Measurements from ENCODE around the gene ZNF780A.
"Not testable (repeated sequence)": the region's sequence is repeated elsewhere in the genome, so short reads cannot be mapped to it uniquely, and the experiment has no call there.

Gene ZNF780A

DNA sequence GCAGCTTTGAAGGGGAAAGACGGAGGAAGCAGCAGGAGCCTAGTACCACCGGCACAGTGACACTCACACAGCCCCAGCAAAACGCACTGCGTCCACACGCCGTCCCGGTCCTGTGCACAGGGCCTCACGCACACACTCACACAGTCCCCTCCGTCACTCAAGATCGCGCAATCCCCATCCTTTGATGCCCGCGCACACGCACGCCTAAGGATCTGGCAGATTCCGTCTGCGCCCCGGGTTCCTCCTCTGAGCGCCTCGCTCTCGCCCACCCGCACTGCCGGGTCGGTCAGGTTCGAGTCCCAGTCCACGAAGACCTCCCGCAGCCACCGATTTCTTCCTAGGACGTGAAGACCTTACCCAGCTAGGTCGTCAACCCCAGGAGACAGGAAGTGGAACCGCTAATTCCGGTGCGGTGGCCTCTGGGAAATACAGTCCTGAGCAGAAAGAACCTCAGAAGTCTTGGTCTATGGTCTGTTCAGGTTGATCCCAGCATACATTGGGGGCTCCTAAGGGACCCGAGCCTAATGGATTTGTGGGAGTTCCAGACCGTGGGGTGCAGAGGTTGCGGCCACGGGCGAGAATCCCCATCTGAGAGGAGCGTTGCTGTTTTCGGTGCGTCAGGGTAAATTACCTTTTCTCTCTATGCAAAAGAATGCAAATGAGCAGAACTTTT lies 34.8 kb downstream of the ZNF780A start, which contains the start of gene ZNF780B:
ZNF780B (minus strand) TSS at position 400 of the 673 bp plus-strand sequence. CDS start 5,899 bp downstream, outside the sequence.
- peak; percentile 50; the same call in 1 of the 2 replicates for TF ChIP-seq TAF1 (IDR thresholded peaks at IDR 0.05; ENCODE audit: low read depth, low read length)
- peak; percentile 82 for TF ChIP-seq POLR2AphosphoS5 (IDR thresholded peaks at IDR 0.05; ENCODE audit: low read depth, low read length)
- TF ChIP-seq PAX5 (IDR thresholded peaks at IDR 0.05; ENCODE audit: insufficient read depth, low read length, severe bottlenecking): peak; percentile 4
- peak; percentile 72 for TF ChIP-seq POLR2A (IDR thresholded peaks at IDR 0.05; ENCODE audit: low read depth, low read length)
- TF ChIP-seq POU2F2 (IDR thresholded peaks at IDR 0.05; ENCODE audit: low read depth, low read length): peak; percentile 90; the same call in 1 of the 2 replicates
- peak; percentile 73 for TF ChIP-seq SPI1 (IDR thresholded peaks at IDR 0.05; ENCODE audit: low read depth, low read length)
- peak; percentile 46 for DNase-seq (ENCODE audit: insufficient read length, low spot score)
- FAIRE-seq: peak; percentile 94

GRCh38 chr19:40055049-40055448 lies 35.7 kb downstream of the ZNF780A start:
- no peak for TF ChIP-seq POLR2AphosphoS5 (IDR thresholded peaks at IDR 0.05; ENCODE audit: low read depth, low read length)
- DNase-seq (ENCODE audit: insufficient read length, low spot score): no peak
- no peak for FAIRE-seq

- no peak for FAIRE-seq
- no peak for TF ChIP-seq TAF1 (IDR thresholded peaks at IDR 0.05; ENCODE audit: low read depth, low read length)
- no peak for TF ChIP-seq POLR2A (IDR thresholded peaks at IDR 0.05; ENCODE audit: low read depth, low read length)
- TF ChIP-seq PAX5 (IDR thresholded peaks at IDR 0.05; ENCODE audit: insufficient read depth, low read length, severe bottlenecking): no peak
- no peak for TF ChIP-seq SPI1 (IDR thresholded peaks at IDR 0.05; ENCODE audit: low read depth, low read length)
- TF ChIP-seq POU2F2 (IDR thresholded peaks at IDR 0.05; ENCODE audit: low read depth, low read length): no peak
- TF ChIP-seq POLR2AphosphoS5 (IDR thresholded peaks at IDR 0.05; ENCODE audit: low read depth, low read length): no peak
- no peak for DNase-seq (ENCODE audit: insufficient read length, low spot score)
These were observed 36.1 kb downstream of the ZNF780A start for GRCh38 chr19:40054632-40055031.

GRCh38 chr19:40053491-40053890 lies 37.3 kb downstream of the ZNF780A start:
- no peak for FAIRE-seq
- TF ChIP-seq POLR2AphosphoS5 (IDR thresholded peaks at IDR 0.05; ENCODE audit: low read depth, low read length): no peak
- TF ChIP-seq TAF1 (IDR thresholded peaks at IDR 0.05; ENCODE audit: low read depth, low read length): no peak
- no peak for TF ChIP-seq PAX5 (IDR thresholded peaks at IDR 0.05; ENCODE audit: insufficient read depth, low read length, severe bottlenecking)
- TF ChIP-seq POLR2A (IDR thresholded peaks at IDR 0.05; ENCODE audit: low read depth, low read length): no peak
- TF ChIP-seq SPI1 (IDR thresholded peaks at IDR 0.05; ENCODE audit: low read depth, low read length): no peak
- TF ChIP-seq POU2F2 (IDR thresholded peaks at IDR 0.05; ENCODE audit: low read depth, low read length): no peak
- DNase-seq (ENCODE audit: insufficient read length, low spot score): no peak

GRCh38 chr19:40041718-40042117 lies 49.0 kb downstream of the ZNF780A start:
- not testable (repeated sequence) for DNase-seq (ENCODE audit: insufficient read length, low spot score); FAIRE-seq

GRCh38 chr19:40038047-40038446 lies 52.7 kb downstream of the ZNF780A start:
- not testable (repeated sequence) for DNase-seq (ENCODE audit: insufficient read length, low spot score); FAIRE-seq

DNA sequence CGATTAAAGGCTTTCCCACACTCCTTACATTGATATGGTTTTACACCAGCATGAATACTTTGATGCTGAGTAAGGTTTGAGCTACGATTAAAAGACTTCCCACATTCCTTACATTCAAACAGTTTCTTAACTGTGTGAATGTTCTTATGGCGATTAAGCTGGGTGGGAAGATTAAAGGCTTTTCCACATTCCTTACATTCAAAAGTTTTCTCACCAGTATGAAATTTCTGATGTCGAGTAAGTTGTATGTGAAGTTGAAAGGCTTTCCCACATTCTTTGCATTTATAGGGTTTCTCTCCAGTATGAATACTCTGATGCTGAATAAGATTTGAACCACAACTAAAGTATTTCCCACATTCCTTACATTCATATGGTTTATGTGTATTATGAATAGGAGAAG lies 54.7 kb downstream of the ZNF780A start:
- FAIRE-seq (no peak), DNase-seq (ENCODE audit: insufficient read length, low spot score) (no peak)
- TF ChIP-seq POLR2A (IDR thresholded peaks at IDR 0.05; ENCODE audit: low read depth, low read length) (no peak), PAX5 (IDR thresholded peaks at IDR 0.05; ENCODE audit: insufficient read depth, low read length, severe bottlenecking) (no peak), TAF1 (IDR thresholded peaks at IDR 0.05; ENCODE audit: low read depth, low read length) (no peak), POU2F2 (IDR thresholded peaks at IDR 0.05; ENCODE audit: low read depth, low read length) (no peak), POLR2AphosphoS5 (IDR thresholded peaks at IDR 0.05; ENCODE audit: low read depth, low read length) (no peak), SPI1 (IDR thresholded peaks at IDR 0.05; ENCODE audit: low read depth, low read length) (no peak)

GRCh38 chr19:40033989-40034560 lies 56.7 kb downstream of the ZNF780A start:
- FAIRE-seq (peak; percentile 5), DNase-seq (ENCODE audit: insufficient read length, low spot score) (no peak)
- TF ChIP-seq POLR2A (IDR thresholded peaks at IDR 0.05; ENCODE audit: low read depth, low read length) (no peak), TAF1 (IDR thresholded peaks at IDR 0.05; ENCODE audit: low read depth, low read length) (no peak), POU2F2 (IDR thresholded peaks at IDR 0.05; ENCODE audit: low read depth, low read length) (no peak), SPI1 (IDR thresholded peaks at IDR 0.05; ENCODE audit: low read depth, low read length) (no peak), POLR2AphosphoS5 (IDR thresholded peaks at IDR 0.05; ENCODE audit: low read depth, low read length) (no peak), PAX5 (IDR thresholded peaks at IDR 0.05; ENCODE audit: insufficient read depth, low read length, severe bottlenecking) (no peak)

DNA sequence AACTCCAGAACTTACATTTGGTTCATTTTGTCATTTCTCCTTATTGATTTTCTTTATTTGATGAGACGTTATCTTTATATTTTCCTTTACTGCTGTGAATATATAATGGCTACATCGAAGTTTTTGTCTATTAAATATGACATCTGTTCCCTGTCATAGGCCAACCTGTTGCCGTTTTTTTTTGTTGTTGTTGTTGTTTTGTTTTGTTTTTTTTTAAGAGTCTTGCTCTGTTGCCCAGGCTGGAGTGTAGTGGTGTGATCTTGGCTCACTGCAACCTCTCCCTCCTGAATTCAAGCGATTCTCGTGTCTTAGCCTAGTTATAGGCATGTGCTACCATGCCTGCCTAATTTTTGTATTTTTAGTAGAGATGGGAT lies 64.2 kb downstream of the ZNF780A start:
- TF ChIP-seq POLR2A (IDR thresholded peaks at IDR 0.05; ENCODE audit: low read depth, low read length) (no peak), PAX5 (IDR thresholded peaks at IDR 0.05; ENCODE audit: insufficient read depth, low read length, severe bottlenecking) (no peak), POLR2AphosphoS5 (IDR thresholded peaks at IDR 0.05; ENCODE audit: low read depth, low read length) (no peak), SPI1 (IDR thresholded peaks at IDR 0.05; ENCODE audit: low read depth, low read length) (no peak), TAF1 (IDR thresholded peaks at IDR 0.05; ENCODE audit: low read depth, low read length) (no peak), POU2F2 (IDR thresholded peaks at IDR 0.05; ENCODE audit: low read depth, low read length) (no peak)
- no peak for DNase-seq (ENCODE audit: insufficient read length, low spot score)
- FAIRE-seq: no peak

DNA sequence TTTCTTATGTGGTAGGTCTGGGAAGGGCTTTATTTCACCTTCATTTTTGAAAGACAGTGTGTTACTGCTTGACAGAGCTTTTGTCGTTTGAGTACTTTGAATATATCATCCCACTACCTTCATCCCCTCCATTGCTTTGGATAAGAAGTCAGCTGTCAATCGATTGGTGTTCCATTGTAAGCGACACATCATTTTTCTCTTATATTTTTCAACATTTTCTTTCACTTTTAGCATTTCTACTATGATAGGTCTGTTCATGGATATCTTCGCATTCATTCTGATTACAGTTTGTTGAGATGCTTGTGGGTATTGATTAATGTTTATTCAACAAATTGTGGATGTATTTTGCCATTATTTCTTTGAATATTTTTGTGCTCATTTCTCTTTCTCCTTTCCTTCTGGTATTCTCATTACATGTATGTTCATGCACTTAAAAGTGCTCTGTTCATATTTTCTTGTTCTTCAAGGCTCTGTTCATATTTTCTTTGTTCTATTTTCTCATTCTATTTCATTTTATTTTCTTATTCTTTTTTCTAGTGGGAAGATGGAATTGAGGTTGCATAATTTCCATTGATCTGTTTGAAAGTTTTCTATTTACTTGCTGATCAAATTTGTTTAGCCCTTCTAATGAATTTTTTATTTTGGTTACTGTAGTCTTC lies 64.7 kb downstream of the ZNF780A start:
- DNase-seq (ENCODE audit: insufficient read length, low spot score): no peak
- FAIRE-seq: no peak
- no peak for TF ChIP-seq SPI1 (IDR thresholded peaks at IDR 0.05; ENCODE audit: low read depth, low read length)
- no peak for TF ChIP-seq TAF1 (IDR thresholded peaks at IDR 0.05; ENCODE audit: low read depth, low read length)
- no peak for TF ChIP-seq POU2F2 (IDR thresholded peaks at IDR 0.05; ENCODE audit: low read depth, low read length)
- no peak for TF ChIP-seq POLR2A (IDR thresholded peaks at IDR 0.05; ENCODE audit: low read depth, low read length)
- TF ChIP-seq PAX5 (IDR thresholded peaks at IDR 0.05; ENCODE audit: insufficient read depth, low read length, severe bottlenecking): no peak
- TF ChIP-seq POLR2AphosphoS5 (IDR thresholded peaks at IDR 0.05; ENCODE audit: low read depth, low read length): no peak

Data from GM12891 (cell line).